A549 (cell line): ENCODE results near the gene CYLD. TPM values are rescaled to one million over a fixed set of nuclear protein-coding genes. Genes with fewer than 3 reads are reported as not detected.

Experiments used
- ATAC-seq, 2 experiments: fragments of 200-7000 bp in 1 of 2; fragments of >200 bp in 1 of 2; cut with Nextera tagmentation in 1 of 2; cut with Tn5 transposase in 1 of 2; 3 replicates each; pipeline versions ENCODE4 v1.8.0 to v1.9.1; 2018 to 2020; ENCODE audit warnings: mild to moderate bottlenecking in 1 of 2, moderate library complexity in 1 of 2
- CTCF ChIA-PET: fragments of 300-600 bp; sonication (Branson Sonifier 250); formaldehyde crosslinking; extraction: SDS; loops from one replicate; lab custom pipeline; 2021; ENCODE audit warnings: antibody characterized with exemption, inconsistent platforms; lab: Yijun Ruan, JAX
- POLR2A ChIA-PET: fragments of 350-600 bp; formaldehyde crosslinking; extraction: SDS; loops from one replicate; lab custom pipeline; 2021; ENCODE audit warnings: antibody characterized with exemption, inconsistent platforms; lab: Yijun Ruan, JAX
- DNase-seq, 2 experiments: peaks; one replicate each; pipeline versions ENCODE4 v3.0.0 to v3.0.0-alpha.2; 2011 to 2016; ENCODE audit warnings: low read depth in 1 of 2, low spot score in 1 of 2
- FAIRE-seq: peaks from 2 replicates; lab custom pipeline; 2011; peaks lifted over from hg19 to GRCh38; lab: Jason Lieb, UNC
- H3K27ac ChIP-seq, 2 experiments: fragments of >200 bp; sonication (Bioruptor Twin); formaldehyde crosslinking; 3 replicates each; pipeline ENCODE4 v1.5.1; 2016 to 2017
- H3K4me1 ChIP-seq: fragments of >200 bp; sonication (Bioruptor Twin); formaldehyde crosslinking; 3 replicates; pipeline ENCODE4 v1.6.1; 2016
- H3K4me2 ChIP-seq: fragments of >200 bp; sonication (Bioruptor Twin); formaldehyde crosslinking; 3 replicates; pipeline ENCODE4 v1.6.1; 2016
- H3K4me3 ChIP-seq: fragments of >200 bp; sonication (Bioruptor Twin); formaldehyde crosslinking; 3 replicates; pipeline ENCODE4 v1.5.1; 2016
- H3K9me3 ChIP-seq: fragments of >200 bp; sonication (Bioruptor Twin); formaldehyde crosslinking; 3 replicates; pipeline ENCODE4 v1.6.1; 2016
- BHLHE40 ChIP-seq: IDR thresholded peaks from 2 replicates; pipeline ENCODE4 v1.6.1; 2012; ENCODE audit warnings: low read depth, low read length, inconsistent platforms
- CBX2 ChIP-seq: fragments of 200-600 bp; sonication (generic); IDR thresholded peaks from 2 replicates; pipeline ENCODE4 v1.6.1; 2016; ENCODE audit warnings: low read depth, mild to moderate bottlenecking, borderline replicate concordance
- CEBPB ChIP-seq, 2 experiments: fragments of >200 bp in 1 of 2; sonication (Bioruptor Twin) in 1 of 2; formaldehyde crosslinking in 1 of 2; IDR thresholded peaks; 2 replicates each; pipeline ENCODE4 v1.6.1; 2012 to 2016
- CHD4 ChIP-seq: fragments of 200-600 bp; sonication (generic); IDR thresholded peaks from 2 replicates; pipeline ENCODE4 v1.6.1; 2016; ENCODE audit warnings: antibody characterized with exemption, mild to moderate bottlenecking, borderline replicate concordance
- E2F6 ChIP-seq: IDR thresholded peaks from 2 replicates; pipeline ENCODE4 v1.6.1; 2012; ENCODE audit warnings: low read depth, borderline replicate concordance
- EHF ChIP-seq: fragments of 250-450 bp; sonication (Bioruptor Pico); IDR thresholded peaks from 2 replicates; pipeline ENCODE4 v1.5.0; 2020; ENCODE audit warnings: mild to moderate bottlenecking
- EHMT2 ChIP-seq: fragments of 200-600 bp; sonication (generic); IDR thresholded peaks from 2 replicates; pipeline ENCODE4 v1.6.1; 2016; ENCODE audit warnings: antibody characterized with exemption, low read depth, mild to moderate bottlenecking, moderate library complexity
- ELK1 ChIP-seq: fragments of 150-350 bp; IDR thresholded peaks from 2 replicates; pipeline ENCODE4 v1.6.1; 2014; ENCODE audit warnings: low read depth, mild to moderate bottlenecking, low read length
- FOSL2 ChIP-seq, 2 experiments: fragments of 450-650 bp in 1 of 2; fragments of >200 bp in 1 of 2; sonication (Bioruptor Twin) in 1 of 2; formaldehyde crosslinking; IDR thresholded peaks; 2 replicates each; pipeline versions ENCODE4 v1.5.0 to v1.6.1; 2016 to 2020; ENCODE audit warnings: mild to moderate bottlenecking in 1 of 2, moderate library complexity in 1 of 2
- FOXS1 ChIP-seq: fragments of 250-450 bp; sonication (Bioruptor Pico); IDR thresholded peaks from 2 replicates; pipeline ENCODE4 v1.5.0; 2020; ENCODE audit warnings: mild to moderate bottlenecking, moderate library complexity
- HDAC2 ChIP-seq: fragments of 200-600 bp; sonication (generic); IDR thresholded peaks from 2 replicates; pipeline ENCODE4 v1.6.1; 2016
- HES2 ChIP-seq: fragments of >200 bp; sonication (Bioruptor Twin); formaldehyde crosslinking; IDR thresholded peaks from 2 replicates; pipeline ENCODE4 v1.6.1; 2016
- HEYL ChIP-seq: fragments of 250-450 bp; sonication (Bioruptor Pico); IDR thresholded peaks from 2 replicates; pipeline ENCODE4 v1.8.0; 2021; ENCODE audit warnings: mild to moderate bottlenecking, moderate library complexity
- HMGXB4 ChIP-seq: fragments of 250-450 bp; sonication (Bioruptor Pico); IDR thresholded peaks from 2 replicates; pipeline ENCODE4 v1.5.0; 2021; ENCODE audit warnings: mild to moderate bottlenecking, moderate library complexity, borderline replicate concordance
- JUN ChIP-seq, 2 experiments: fragments of >200 bp; sonication (Bioruptor Twin); formaldehyde crosslinking; IDR thresholded peaks; 2 replicates in 1 of 2; 3 replicates in 1 of 2; pipeline ENCODE4 v1.6.1; 2016 to 2017
- KDM5A ChIP-seq: fragments of 200-600 bp; sonication (generic); IDR thresholded peaks from 2 replicates; pipeline ENCODE4 v1.6.1; 2016; ENCODE audit warnings: antibody characterized with exemption, mild to moderate bottlenecking
- MAFK ChIP-seq: fragments of 450-650 bp; IDR thresholded peaks from 2 replicates; pipeline ENCODE4 v1.6.1; 2014; ENCODE audit not compliant: partially characterized antibody
- MAZ ChIP-seq: fragments of 150-350 bp; IDR thresholded peaks from 2 replicates; pipeline ENCODE4 v1.6.1; 2014; ENCODE audit warnings: antibody characterized with exemption, low read depth, low read length, borderline replicate concordance
- NFE2L2 ChIP-seq: fragments of 150-350 bp; conservative IDR thresholded peaks from 2 replicates; pipeline ENCODE4 v1.6.1; 2014; ENCODE audit warnings: low read length
- POLR2A ChIP-seq: IDR thresholded peaks from 2 replicates; pipeline ENCODE4 v1.6.1; 2012; ENCODE audit warnings: mild to moderate bottlenecking, low read length
- RAD21 ChIP-seq, 2 experiments: fragments of >200 bp in 1 of 2; sonication (Bioruptor Twin) in 1 of 2; formaldehyde crosslinking in 1 of 2; IDR thresholded peaks in 1 of 2; conservative IDR thresholded peaks in 1 of 2; 2 replicates in 1 of 2; 3 replicates in 1 of 2; pipeline ENCODE4 v1.6.1; 2012 to 2018; ENCODE audit warnings: inconsistent platforms in 1 of 2
- RCOR1 ChIP-seq: fragments of 150-350 bp; IDR thresholded peaks from 2 replicates; pipeline ENCODE4 v1.6.1; 2014; ENCODE audit warnings: antibody characterized with exemption, low read length, low read depth
- ZC3H11A ChIP-seq: fragments of 450-650 bp; IDR thresholded peaks from 2 replicates; pipeline ENCODE4 v1.6.1; 2014; ENCODE audit warnings: antibody characterized with exemption, mild to moderate bottlenecking
- ZFP36 ChIP-seq: fragments of 450-650 bp; IDR thresholded peaks from 2 replicates; pipeline ENCODE4 v1.6.1; 2014; ENCODE audit warnings: borderline replicate concordance; ENCODE audit not compliant: partially characterized antibody
- ZSCAN20 ChIP-seq: fragments of 250-450 bp; sonication (Bioruptor Pico); IDR thresholded peaks from 2 replicates; pipeline ENCODE4 v1.8.0; 2022; ENCODE audit warnings: mild to moderate bottlenecking, moderate library complexity
- WGBS: methylation state at CpG from one replicate; pipeline ENCODE4 v1.1.6; 2017; ENCODE audit errors: missing lambda C conversion rate; 5-methylcytosine and 5-hydroxymethylcytosine counted together
- polyA plus RNA-seq, 4 experiments: library from polyadenylated mRNA; depleted of rRNA in 3 of 4; stranded (reverse); fragments of >200 nt; fragmentation: RNase III in 1 of 4; extraction: RNeasy Plus Mini Kit Qiagen cat#74134 plus additional on column Dnase treatment in 1 of 4; gene quantifications; 2 replicates in 3 of 4; 3 replicates in 1 of 4; pipeline ENCODE4 v1.2.3, GENCODE V29; 2011 to 2017

The CYLD gene
- polyA plus RNA-seq, 2 of the 4 experiments (the other 2 are of a cell fraction): 6.5 to 12.7 TPM

- no peak for TF ChIP-seq HMGXB4 (CRISPR knock-in tag)
- no peak for TF ChIP-seq ELK1
- TF ChIP-seq NFE2L2: no peak
- TF ChIP-seq RAD21 (conservative IDR thresholded peaks at IDR 0.05 in 1 of 2, IDR thresholded peaks at IDR 0.05 in 1 of 2): no peak
- no peak for TF ChIP-seq ZC3H11A
- no peak for TF ChIP-seq FOSL2 (IDR thresholded peaks at IDR 0.05)
- no peak for TF ChIP-seq FOSL2 (CRISPR knock-in tag; IDR thresholded peaks at IDR 0.05)
- no peak for TF ChIP-seq POLR2A
These were observed 49.6 kb downstream of the CYLD start (continued) for GRCh38 chr16:50791522-50791921.

GRCh38 chr16:50796829-50797228, 54.9 kb downstream of the CYLD start:
- no peaks in the 10 kb centered on the region for H3K4me1 ChIP-seq
- ChIA-PET POLR2A (no interaction called here), CTCF (interaction anchor here (4.3 kb wide), 1 partner anchor 9 kb away, joined by 41 read pairs; no protein-coding TSS in a partner anchor)
- no peak for DNase-seq
- no peak for FAIRE-seq
- TF ChIP-seq MAFK: peak; percentile 57
- no peak for TF ChIP-seq HEYL
- no peak for TF ChIP-seq KDM5A
- TF ChIP-seq RAD21 (conservative IDR thresholded peaks at IDR 0.05 in 1 of 2, IDR thresholded peaks at IDR 0.05 in 1 of 2): no peak
- TF ChIP-seq HES2: no peak
- no peak for ATAC-seq
- H3K4me2 ChIP-seq: no peak overlapping the region
- H3K9me3 ChIP-seq: no peaks in the 10 kb centered on the region
- 76% methylated on average over 1 of the region's 1 CpG for WGBS
- H3K27ac ChIP-seq: no peak overlapping the region
- no peak overlapping the region for H3K4me3 ChIP-seq

- POLR2A ChIA-PET: no interaction called here
- Histone ChIP-seq H3K4me3 (no peak overlapping the region), H3K4me1 (no peaks in the 10 kb centered on the region), H3K9me3 (no peaks in the 10 kb centered on the region), H3K27ac (no peak overlapping the region), H3K4me2 (no peak overlapping the region)
- CTCF ChIA-PET: interaction anchor here (4.3 kb wide), 1 partner anchor 9 kb away, joined by 41 read pairs; no protein-coding TSS in a partner anchor
- DNase-seq: no peak
- WGBS: 57% methylated on average over 2 of the region's 2 CpGs
- peak; percentile 18 for FAIRE-seq
- no peak for ATAC-seq
- TF ChIP-seq FOXS1 (CRISPR knock-in tag) (no peak), CEBPB (IDR thresholded peaks at IDR 0.05) (no peak), ZFP36 (no peak), ZSCAN20 (CRISPR knock-in tag) (no peak), HDAC2 (no peak), EHMT2 (no peak), E2F6 (no peak)
These were observed 55.6 kb downstream of the CYLD start for GRCh38 chr16:50797456-50797855.

- FAIRE-seq (no peak), ATAC-seq (no peak), DNase-seq (no peak)
- Histone ChIP-seq H3K9me3 (no peaks in the 10 kb centered on the region), H3K4me2 (no peak overlapping the region), H3K4me1 (no peaks in the 10 kb centered on the region), H3K27ac (no peak overlapping the region), H3K4me3 (no peak overlapping the region)
- POLR2A ChIA-PET: no interaction called here
- CTCF ChIA-PET: interaction anchor here (0.6 to 1.1 kb wide), 2 partner anchors 29 to 1182 kb away, joined by 3 read pairs; no protein-coding TSS in a partner anchor
- WGBS: 84% methylated on average over 4 of the region's 4 CpGs
- TF ChIP-seq ZC3H11A (no peak), MAFK (no peak), BHLHE40 (no peak), JUN (IDR thresholded peaks at IDR 0.05) (no peak), CHD4 (no peak), CBX2 (no peak), FOSL2 (IDR thresholded peaks at IDR 0.05) (no peak), FOSL2 (CRISPR knock-in tag; IDR thresholded peaks at IDR 0.05) (no peak), MAZ (no peak), RCOR1 (no peak), FOXS1 (CRISPR knock-in tag) (no peak), EHF (no peak)
These were observed 58.2 kb downstream of the CYLD start for GRCh38 chr16:50800074-50800473.
